GM12878 (cell line): ENCODE results near the gene TENT4B. TPM values are rescaled to one million over a fixed set of nuclear protein-coding genes. Genes with fewer than 3 reads are reported as not detected.
A peak's percentile ranks its signal among the peaks of the same experiment; 100 is the strongest.

Source experiments
- ATF7 ChIP-seq: fragments of 450-650 bp; IDR thresholded peaks from 2 replicates; pipeline ENCODE4 v1.6.1; 2016; ENCODE audit warnings: low read depth, mild to moderate bottlenecking
- BCL11A ChIP-seq: IDR thresholded peaks from 2 replicates; pipeline ENCODE4 v1.6.1; 2011; ENCODE audit warnings: low read depth, low read length
- BHLHE40 ChIP-seq, 2 experiments: fragments of 450-650 bp in 1 of 2; IDR thresholded peaks; 2 replicates each; pipeline ENCODE4 v1.6.1; 2011 to 2017; ENCODE audit warnings: low read depth in 2 of 2, borderline replicate concordance in 1 of 2, improper control_type of control experiment in 1 of 2, low read length in 1 of 2, mild to moderate bottlenecking in 1 of 2
- CBX5 ChIP-seq: sonication (generic); IDR thresholded peaks from 2 replicates; pipeline ENCODE4 v1.6.1; 2016; ENCODE audit warnings: low read depth, moderate library complexity, mild to moderate bottlenecking, inconsistent platforms
- CHD1 ChIP-seq: IDR thresholded peaks from 2 replicates; pipeline ENCODE4 v1.6.1; 2012; ENCODE audit warnings: low read depth, low read length, improper control_type of control experiment
- CREM ChIP-seq: IDR thresholded peaks from 2 replicates; pipeline ENCODE4 v1.6.1; 2014; ENCODE audit warnings: antibody characterized with exemption, low read depth
- EZH2 ChIP-seq: IDR thresholded peaks from 2 replicates; pipeline ENCODE4 v1.6.1; 2012; ENCODE audit warnings: low read depth, mild to moderate bottlenecking, control low read depth, inconsistent platforms, low read length, borderline replicate concordance; ENCODE audit not compliant: control insufficient read depth
- FOS ChIP-seq: IDR thresholded peaks from 3 replicates; pipeline ENCODE4 v1.6.1; 2011; ENCODE audit warnings: borderline replicate concordance; ENCODE audit not compliant: insufficient read length; ENCODE audit errors: extremely low read depth
- FOXM1 ChIP-seq: IDR thresholded peaks from 2 replicates; pipeline ENCODE4 v1.6.1; 2012; ENCODE audit warnings: low read depth, mild to moderate bottlenecking, inconsistent platforms, low read length, moderate library complexity
- HCFC1 ChIP-seq: fragments of 150-350 bp; IDR thresholded peaks from 2 replicates; pipeline ENCODE4 v1.6.1; 2014; ENCODE audit warnings: low read length
- HDGF ChIP-seq: fragments of 450-650 bp; IDR thresholded peaks from 2 replicates; pipeline ENCODE4 v1.6.1; 2016; ENCODE audit warnings: antibody characterized with exemption
- IKZF2 ChIP-seq, 2 experiments: fragments of 450-650 bp; IDR thresholded peaks; 2 replicates each; pipeline ENCODE4 v1.6.1; 2017; ENCODE audit warnings: mild to moderate bottlenecking in 2 of 2, moderate library complexity in 2 of 2
- IRF4 ChIP-seq: IDR thresholded peaks from 2 replicates; pipeline ENCODE4 v1.6.1; 2011; ENCODE audit warnings: low read depth, low read length
- JUNB ChIP-seq: IDR thresholded peaks from 2 replicates; pipeline ENCODE4 v1.6.1; 2016; ENCODE audit warnings: antibody characterized with exemption, mild to moderate bottlenecking
- LARP7 ChIP-seq: fragments of 450-650 bp; IDR thresholded peaks from 2 replicates; pipeline ENCODE4 v1.6.1; 2017; ENCODE audit warnings: mild to moderate bottlenecking
- NFXL1 ChIP-seq: fragments of 450-650 bp; IDR thresholded peaks from 2 replicates; pipeline ENCODE4 v1.6.1; 2017; ENCODE audit warnings: antibody characterized with exemption, mild to moderate bottlenecking, borderline replicate concordance
- NR2C2 ChIP-seq: IDR thresholded peaks from 2 replicates; pipeline ENCODE4 v1.6.1; 2011; ENCODE audit warnings: borderline replicate concordance, low read depth; ENCODE audit not compliant: control insufficient read depth, insufficient read length
- RAD21 ChIP-seq: IDR thresholded peaks from 2 replicates; pipeline ENCODE4 v1.6.1; 2011; ENCODE audit warnings: mild to moderate bottlenecking, low read depth, low read length, moderate library complexity; ENCODE audit not compliant: insufficient read depth
- RCOR1 ChIP-seq: conservative IDR thresholded peaks from 2 replicates; pipeline ENCODE4 v1.6.1; 2012; ENCODE audit warnings: low read depth, low read length, improper control_type of control experiment
- RELA ChIP-seq: fragments of 450-650 bp; IDR thresholded peaks from 2 replicates; pipeline ENCODE4 v1.8.0; 2014; ENCODE audit warnings: borderline replicate concordance; ENCODE audit not compliant: partially characterized antibody
- SMAD1 ChIP-seq: fragments of 450-650 bp; IDR thresholded peaks from 2 replicates; pipeline ENCODE4 v1.6.1; 2018; ENCODE audit warnings: mild to moderate bottlenecking, low read depth; ENCODE audit not compliant: partially characterized antibody
- TARDBP ChIP-seq: IDR thresholded peaks from 2 replicates; pipeline ENCODE4 v1.6.1; 2016; ENCODE audit warnings: borderline replicate concordance
- ZBED1 ChIP-seq: IDR thresholded peaks from 2 replicates; pipeline ENCODE4 v1.6.1; 2016; ENCODE audit warnings: borderline replicate concordance
- ZNF207 ChIP-seq: fragments of 450-650 bp; IDR thresholded peaks from 2 replicates; pipeline ENCODE4 v1.6.1; 2014; ENCODE audit warnings: antibody characterized with exemption, mild to moderate bottlenecking, borderline replicate concordance
- polyA plus RNA-seq, 11 experiments: library from polyadenylated mRNA; depleted of rRNA in 4 of 11; unstranded in 6 of 11; stranded (reverse) in 5 of 11; fragments of >200 nt; fragmentation: Nextera tagmentation in 4 of 11; fragmentation: Illumina TruSeq in 1 of 11; extraction: Ambion mirVana in 4 of 11; extraction: Trizol in 1 of 11; gene quantifications; 1 replicate in 1 of 11; 2 replicates in 10 of 11; pipeline versions ENCODE4 v1.2.1 to v1.2.3, GENCODE V29; 2011 to 2016; ENCODE audit warnings: inconsistent platforms in 2 of 11, missing spikeins in 2 of 11, low read depth in 1 of 11
- total RNA-seq, 4 experiments: library from RNA; depleted of rRNA in 3 of 4; stranded (reverse); fragments of >200 nt in 3 of 4; fragmentation: Illumina TruSeq in 1 of 4; extraction: Trizol in 1 of 4; gene quantifications; 2 replicates each; pipeline versions ENCODE4 v1.2.1 to v1.2.3, GENCODE V29; 2013 to 2021
- TF ChIP-seq, protein P1 (sequence below): fragments of 450-650 bp; IDR thresholded peaks from 2 replicates; pipeline ENCODE4 v1.6.1; 2014; ENCODE audit warnings: mild to moderate bottlenecking
- TF ChIP-seq, protein P2 (sequence below): fragments of 450-650 bp; conservative IDR thresholded peaks from 2 replicates; pipeline ENCODE4 v1.6.1; 2017; ENCODE audit warnings: mild to moderate bottlenecking, moderate library complexity
- TF ChIP-seq, protein P3 (sequence below): IDR thresholded peaks from 2 replicates; pipeline ENCODE4 v1.6.1; 2012; ENCODE audit warnings: mild to moderate bottlenecking, low read depth, low read length

The TENT4B gene
- total and polyA plus RNA-seq, 10 of the 15 experiments (the other 5 are each of a cell fraction or from before 2014, with no cell fraction given) = 4.4 to 16.7 (median 10.8) TPM

DNA sequence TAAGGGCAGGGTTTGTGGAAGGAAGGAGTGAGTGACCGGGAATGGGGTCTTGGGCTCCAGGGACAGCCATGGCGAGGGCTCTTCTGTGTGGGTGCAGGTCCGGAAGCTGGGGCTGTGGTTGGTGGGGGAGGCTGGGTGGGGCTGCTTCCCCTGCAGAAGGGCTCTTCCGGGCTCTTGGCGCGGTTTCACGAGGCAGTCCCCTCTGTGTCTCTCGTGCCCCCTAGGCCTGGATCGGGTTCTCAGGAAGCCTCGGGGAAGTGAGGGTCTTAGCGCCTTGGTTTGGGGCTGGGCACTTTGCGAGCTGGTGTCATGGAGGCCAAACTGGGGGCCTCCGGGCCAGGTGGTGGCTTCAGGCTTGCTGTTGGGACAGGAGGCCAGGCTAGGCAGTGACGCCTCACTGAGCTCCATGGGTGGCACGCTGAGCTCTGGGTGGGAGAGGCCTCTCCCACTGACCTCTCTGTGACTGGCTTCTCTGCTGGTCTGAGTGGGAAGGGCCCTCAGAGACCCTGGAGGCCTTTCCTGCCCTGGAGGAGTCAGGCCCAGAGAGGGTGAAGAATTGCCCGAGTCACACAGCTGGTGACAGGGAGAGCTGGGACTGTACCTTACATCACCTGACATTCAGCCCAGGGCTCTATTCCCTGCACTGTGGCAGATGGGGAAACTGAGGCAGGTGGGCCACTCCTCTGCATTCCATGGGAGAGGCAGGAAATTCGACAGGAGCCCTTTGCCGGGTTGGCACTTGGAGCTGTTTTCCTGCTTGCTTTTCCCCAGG is 121.4 kb downstream of the TENT4B start (continued):
- TF ChIP-seq, protein P1, sequence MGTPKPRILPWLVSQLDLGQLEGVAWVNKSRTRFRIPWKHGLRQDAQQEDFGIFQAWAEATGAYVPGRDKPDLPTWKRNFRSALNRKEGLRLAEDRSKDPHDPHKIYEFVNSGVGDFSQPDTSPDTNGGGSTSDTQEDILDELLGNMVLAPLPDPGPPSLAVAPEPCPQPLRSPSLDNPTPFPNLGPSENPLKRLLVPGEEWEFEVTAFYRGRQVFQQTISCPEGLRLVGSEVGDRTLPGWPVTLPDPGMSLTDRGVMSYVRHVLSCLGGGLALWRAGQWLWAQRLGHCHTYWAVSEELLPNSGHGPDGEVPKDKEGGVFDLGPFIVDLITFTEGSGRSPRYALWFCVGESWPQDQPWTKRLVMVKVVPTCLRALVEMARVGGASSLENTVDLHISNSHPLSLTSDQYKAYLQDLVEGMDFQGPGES = no peak
- no peak for TF ChIP-seq FOS
- no peak for TF ChIP-seq RAD21
- no peak for TF ChIP-seq ATF7
- TF ChIP-seq CBX5 = no peak
- TF ChIP-seq LARP7 = peak; percentile 19; the same call in 1 of the 2 replicates
- TF ChIP-seq, protein P2, sequence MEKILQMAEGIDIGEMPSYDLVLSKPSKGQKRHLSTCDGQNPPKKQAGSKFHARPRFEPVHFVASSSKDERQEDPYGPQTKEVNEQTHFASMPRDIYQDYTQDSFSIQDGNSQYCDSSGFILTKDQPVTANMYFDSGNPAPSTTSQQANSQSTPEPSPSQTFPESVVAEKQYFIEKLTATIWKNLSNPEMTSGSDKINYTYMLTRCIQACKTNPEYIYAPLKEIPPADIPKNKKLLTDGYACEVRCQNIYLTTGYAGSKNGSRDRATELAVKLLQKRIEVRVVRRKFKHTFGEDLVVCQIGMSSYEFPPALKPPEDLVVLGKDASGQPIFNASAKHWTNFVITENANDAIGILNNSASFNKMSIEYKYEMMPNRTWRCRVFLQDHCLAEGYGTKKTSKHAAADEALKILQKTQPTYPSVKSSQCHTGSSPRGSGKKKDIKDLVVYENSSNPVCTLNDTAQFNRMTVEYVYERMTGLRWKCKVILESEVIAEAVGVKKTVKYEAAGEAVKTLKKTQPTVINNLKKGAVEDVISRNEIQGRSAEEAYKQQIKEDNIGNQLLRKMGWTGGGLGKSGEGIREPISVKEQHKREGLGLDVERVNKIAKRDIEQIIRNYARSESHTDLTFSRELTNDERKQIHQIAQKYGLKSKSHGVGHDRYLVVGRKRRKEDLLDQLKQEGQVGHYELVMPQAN = no peak
- no peak for TF ChIP-seq FOXM1
- TF ChIP-seq NFXL1 = no peak
- no peak for TF ChIP-seq HCFC1
- TF ChIP-seq BHLHE40 (IDR thresholded peaks at IDR 0.05; ENCODE audit: borderline replicate concordance in 1 of 2, low read depth in 2 of 2, low read length in 1 of 2) = no peak
- TF ChIP-seq TARDBP = no peak
- TF ChIP-seq CREM = peak; percentile 2; the same call in 1 of the 2 replicates
- TF ChIP-seq EZH2 = no peak
- TF ChIP-seq NR2C2 = no peak
- no peak; the same call in 1 of the 2 replicates for TF ChIP-seq ZNF207
- no peak for TF ChIP-seq IKZF2 (IDR thresholded peaks at IDR 0.05)
- no peak for TF ChIP-seq HDGF
- no peak for TF ChIP-seq CHD1
- no peak for TF ChIP-seq ZBED1
- no peak for TF ChIP-seq RELA
- no peak for TF ChIP-seq RCOR1
- TF ChIP-seq BCL11A = no peak
- TF ChIP-seq, protein P3, sequence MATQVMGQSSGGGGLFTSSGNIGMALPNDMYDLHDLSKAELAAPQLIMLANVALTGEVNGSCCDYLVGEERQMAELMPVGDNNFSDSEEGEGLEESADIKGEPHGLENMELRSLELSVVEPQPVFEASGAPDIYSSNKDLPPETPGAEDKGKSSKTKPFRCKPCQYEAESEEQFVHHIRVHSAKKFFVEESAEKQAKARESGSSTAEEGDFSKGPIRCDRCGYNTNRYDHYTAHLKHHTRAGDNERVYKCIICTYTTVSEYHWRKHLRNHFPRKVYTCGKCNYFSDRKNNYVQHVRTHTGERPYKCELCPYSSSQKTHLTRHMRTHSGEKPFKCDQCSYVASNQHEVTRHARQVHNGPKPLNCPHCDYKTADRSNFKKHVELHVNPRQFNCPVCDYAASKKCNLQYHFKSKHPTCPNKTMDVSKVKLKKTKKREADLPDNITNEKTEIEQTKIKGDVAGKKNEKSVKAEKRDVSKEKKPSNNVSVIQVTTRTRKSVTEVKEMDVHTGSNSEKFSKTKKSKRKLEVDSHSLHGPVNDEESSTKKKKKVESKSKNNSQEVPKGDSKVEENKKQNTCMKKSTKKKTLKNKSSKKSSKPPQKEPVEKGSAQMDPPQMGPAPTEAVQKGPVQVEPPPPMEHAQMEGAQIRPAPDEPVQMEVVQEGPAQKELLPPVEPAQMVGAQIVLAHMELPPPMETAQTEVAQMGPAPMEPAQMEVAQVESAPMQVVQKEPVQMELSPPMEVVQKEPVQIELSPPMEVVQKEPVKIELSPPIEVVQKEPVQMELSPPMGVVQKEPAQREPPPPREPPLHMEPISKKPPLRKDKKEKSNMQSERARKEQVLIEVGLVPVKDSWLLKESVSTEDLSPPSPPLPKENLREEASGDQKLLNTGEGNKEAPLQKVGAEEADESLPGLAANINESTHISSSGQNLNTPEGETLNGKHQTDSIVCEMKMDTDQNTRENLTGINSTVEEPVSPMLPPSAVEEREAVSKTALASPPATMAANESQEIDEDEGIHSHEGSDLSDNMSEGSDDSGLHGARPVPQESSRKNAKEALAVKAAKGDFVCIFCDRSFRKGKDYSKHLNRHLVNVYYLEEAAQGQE = no peak
- no peak for TF ChIP-seq SMAD1
- no peak for TF ChIP-seq IRF4
- no peak for TF ChIP-seq JUNB
